ENCODE data around the gene SECTM1.
"Not testable (repeated sequence)": the region's sequence is repeated elsewhere in the genome, so short reads cannot be mapped to it uniquely, and the experiment has no call there.

DNA sequence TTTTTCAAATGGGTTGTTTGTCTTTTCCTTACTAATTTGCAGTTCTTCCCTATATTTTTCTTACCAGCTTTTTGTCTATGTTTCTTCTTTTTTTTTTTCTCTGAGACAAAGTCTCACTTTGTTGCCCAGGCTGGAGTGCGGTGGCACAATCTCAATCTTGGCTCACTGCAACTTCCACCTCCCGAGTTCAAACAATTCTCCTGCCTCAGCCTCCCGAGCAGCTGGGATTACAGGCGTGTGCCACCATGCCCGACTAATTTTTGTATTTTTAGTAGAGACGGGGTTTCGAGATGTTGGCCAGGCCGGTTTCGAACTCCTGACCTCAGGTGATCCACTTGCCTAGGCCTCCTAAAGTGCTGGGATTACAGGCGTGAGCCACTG lies 39.5 kb upstream of the SECTM1 start:
- TF ChIP-seq, protein P1, sequence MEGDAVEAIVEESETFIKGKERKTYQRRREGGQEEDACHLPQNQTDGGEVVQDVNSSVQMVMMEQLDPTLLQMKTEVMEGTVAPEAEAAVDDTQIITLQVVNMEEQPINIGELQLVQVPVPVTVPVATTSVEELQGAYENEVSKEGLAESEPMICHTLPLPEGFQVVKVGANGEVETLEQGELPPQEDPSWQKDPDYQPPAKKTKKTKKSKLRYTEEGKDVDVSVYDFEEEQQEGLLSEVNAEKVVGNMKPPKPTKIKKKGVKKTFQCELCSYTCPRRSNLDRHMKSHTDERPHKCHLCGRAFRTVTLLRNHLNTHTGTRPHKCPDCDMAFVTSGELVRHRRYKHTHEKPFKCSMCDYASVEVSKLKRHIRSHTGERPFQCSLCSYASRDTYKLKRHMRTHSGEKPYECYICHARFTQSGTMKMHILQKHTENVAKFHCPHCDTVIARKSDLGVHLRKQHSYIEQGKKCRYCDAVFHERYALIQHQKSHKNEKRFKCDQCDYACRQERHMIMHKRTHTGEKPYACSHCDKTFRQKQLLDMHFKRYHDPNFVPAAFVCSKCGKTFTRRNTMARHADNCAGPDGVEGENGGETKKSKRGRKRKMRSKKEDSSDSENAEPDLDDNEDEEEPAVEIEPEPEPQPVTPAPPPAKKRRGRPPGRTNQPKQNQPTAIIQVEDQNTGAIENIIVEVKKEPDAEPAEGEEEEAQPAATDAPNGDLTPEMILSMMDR (IDR thresholded peaks at IDR 0.05) = not testable (repeated sequence)
- not testable (repeated sequence) for TF ChIP-seq POLR2A (IDR thresholded peaks at IDR 0.05)

Data from Peyer's patch (tissue), 4 donors.